Thoracic aorta endothelial cell (primary cell): ENCODE results near the gene KCNAB3. TPM values are rescaled to one million over a fixed set of nuclear protein-coding genes. Genes with fewer than 3 reads are reported as not detected.

Source experiments
- small RNA-seq: library from RNA; depleted of rRNA; stranded (forward); fragments of <200 nt; gene quantifications from one replicate; pipeline ENCODE3, GENCODE V24; 2012
- total RNA-seq: library from RNA; depleted of rRNA; stranded (reverse); fragments of >200 nt; gene quantifications from 2 replicates; pipeline ENCODE4 v1.2.3, GENCODE V29; 2012

KCNAB3 gene
- 0.72 and 1.2 TPM in 2 replicates for total RNA-seq

DNA sequence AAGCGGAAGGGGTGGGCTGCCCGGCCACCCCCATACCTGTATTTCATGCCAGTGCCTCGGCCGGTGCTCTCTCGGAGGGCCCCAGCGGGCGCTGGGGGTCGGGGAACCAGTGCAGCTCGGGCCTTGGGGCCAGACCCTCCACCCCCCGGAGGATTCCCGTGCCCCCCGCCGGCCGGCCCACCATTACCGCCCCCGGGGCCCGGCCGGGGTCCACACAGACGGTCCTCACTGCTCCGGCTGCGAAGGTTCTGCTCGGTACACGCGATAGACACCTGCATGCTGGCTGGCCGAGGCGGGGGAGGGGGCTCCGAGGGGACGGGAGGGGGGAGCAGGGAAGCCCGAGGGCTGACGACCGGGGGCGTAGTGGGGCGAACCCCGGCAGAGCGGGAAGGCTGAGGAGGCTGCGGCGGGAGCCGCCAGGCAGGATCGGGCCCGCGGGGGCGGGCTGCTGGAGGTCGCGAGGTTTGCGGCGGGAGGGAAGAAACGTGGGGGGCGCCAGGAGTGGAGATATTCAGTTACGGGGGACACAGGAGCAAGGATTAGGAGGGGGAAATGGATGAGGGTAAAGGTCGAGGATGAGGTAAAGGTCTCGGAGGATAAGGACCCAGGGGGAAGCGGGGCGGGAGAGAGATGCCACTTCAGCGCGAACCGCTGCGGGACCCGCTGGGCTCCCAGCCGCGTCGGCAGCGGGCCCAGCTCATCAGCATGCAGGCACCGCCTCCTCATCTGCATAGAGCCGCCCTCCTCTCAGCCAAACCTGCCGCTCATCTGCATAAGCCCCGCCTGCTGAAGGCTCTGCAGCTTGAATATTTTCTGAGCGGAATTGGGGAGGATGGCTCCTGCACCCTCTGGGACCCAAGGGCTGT, at the start of gene KCNAB3:
TSS of gene KCNAB3 (minus strand) at position 699 of the 866 bp plus-strand sequence. CDS start at position 278, 421 bp downstream.

DNA sequence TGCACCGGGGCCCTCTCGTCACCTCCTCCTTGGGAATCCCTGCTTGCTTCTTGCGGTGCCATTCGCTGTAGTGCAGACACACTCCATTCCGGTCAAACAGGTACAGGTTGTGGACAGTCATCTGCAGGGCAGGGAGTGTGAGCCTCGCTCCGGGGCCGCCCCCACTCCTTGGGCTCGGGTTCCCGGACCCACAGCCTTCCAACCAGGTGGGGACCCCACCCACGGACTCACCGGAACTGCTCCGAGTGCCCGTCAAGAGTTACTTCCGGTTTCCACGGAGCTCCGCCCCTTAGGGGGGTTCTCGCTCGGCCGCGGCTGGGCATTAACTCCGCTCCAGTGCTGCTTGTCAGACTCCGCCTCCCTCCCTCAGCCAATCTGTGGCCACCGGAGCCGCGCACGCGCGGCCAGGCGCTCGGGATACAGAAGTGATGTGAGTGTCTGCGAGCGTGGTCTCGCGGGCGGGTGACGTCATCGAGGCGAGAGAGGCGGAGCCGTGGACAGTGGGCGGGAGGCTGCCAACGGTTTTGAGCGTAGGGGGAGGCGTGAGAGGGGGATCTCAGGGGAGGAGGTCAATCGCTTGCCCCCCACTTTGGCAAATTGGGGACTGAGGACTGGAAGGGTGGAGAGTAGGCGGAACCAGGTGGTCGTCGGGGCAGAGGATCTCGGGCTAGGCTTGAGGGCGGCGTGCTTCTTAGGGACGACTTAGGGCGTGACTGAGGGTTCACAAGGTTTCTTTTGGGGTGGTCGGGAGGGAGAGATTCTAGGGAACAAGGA, 2.2 kb upstream of the KCNAB3 start, which contains the start of the genes CNTROB and TRAPPC1:
TSS of gene CNTROB (plus strand) at position 498 of the 774 bp plus-strand sequence. CDS start 874 bp downstream, outside the sequence.
TSS of gene TRAPPC1 (minus strand) at position 238 of the 774 bp plus-strand sequence. CDS start at position 121, 117 bp downstream.

DNA sequence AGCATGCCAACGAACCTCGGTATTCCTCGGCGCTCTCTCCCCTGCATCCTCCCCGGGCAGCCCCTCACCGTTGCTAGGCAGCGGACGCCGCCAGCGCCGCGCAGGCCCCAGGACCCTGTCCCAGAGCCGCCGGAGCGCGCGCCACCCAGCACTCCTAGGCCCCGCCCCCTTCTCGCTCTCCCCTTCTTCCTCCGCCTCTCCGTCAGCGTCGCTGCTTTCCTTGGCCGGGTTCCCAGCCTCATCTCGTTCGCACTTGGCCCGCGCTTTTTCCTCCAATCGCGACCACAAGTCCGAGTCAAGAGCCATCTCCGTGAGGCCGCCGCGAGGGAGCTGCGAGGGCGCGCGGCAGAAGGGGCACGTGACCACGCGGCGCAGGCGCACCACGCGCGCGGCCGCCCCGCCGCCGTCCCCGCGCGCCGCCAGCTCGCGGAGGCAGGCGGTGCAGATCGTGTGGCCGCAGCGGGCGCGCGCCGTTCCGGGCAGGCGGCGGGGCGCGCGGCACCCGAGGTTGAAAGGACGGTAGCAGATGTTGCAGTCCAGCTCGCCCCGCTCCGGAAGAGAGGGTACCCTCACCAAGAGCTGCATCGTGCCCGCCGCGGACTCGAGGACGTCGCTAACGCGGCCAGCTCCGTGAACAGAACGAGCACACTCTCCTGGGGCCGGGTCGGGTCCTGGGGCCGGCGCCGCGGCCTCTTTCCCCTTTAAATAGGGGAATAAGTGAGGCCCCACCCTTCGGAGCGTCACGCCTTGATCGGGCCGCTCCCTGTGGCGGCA, 13.9 kb downstream of the KCNAB3 start, which contains the start of gene RNF227:
TSS of gene RNF227 (minus strand) at position 679 of the 774 bp plus-strand sequence. CDS start at position 585, 94 bp downstream.

DNA sequence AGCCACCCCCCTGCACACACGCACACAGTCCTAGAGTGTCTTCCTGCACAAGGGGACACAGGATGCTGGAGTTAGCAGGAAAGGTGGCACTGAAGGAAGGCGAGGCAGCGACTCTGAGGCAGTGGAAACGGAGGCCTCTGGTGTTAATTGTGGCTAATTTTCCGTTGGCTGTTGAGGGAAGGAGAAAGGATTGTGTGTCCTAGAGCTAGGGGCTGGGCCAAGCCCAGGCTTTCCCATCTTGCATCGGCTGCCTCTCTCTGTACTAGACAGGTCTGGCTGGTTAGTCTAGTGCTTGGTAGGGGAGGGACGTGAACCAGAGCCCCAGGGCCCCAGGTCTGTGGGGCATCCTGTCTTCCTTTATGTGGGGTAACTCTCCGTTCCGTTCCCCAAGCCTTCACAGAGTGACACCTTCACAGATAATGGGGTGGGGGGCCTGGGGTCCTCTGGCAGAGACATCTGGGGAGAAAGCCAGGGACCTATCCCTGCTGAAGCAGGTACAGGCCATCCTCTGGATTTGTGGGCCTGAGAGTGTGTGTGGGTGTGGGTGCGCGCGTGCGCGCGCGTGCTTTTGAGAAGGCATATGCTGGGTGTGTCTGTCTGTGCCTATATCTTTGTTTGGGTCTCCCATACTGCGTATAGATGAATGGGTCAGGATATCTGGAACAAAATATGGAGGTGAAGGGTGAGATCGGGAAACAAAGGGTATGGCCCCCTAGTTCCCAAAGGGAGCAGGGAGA, 41.3 kb downstream of the KCNAB3 start, which contains the start of gene CHD3:
TSS of gene CHD3 (plus strand) at position 606 of the 737 bp plus-strand sequence. CDS start 212 bp downstream, outside the sequence.

Small RNA genes within 50 kb of the gene (small RNA-seq; reads per million reads assigned to genes)
- 5.8 reads per million, percentile 84 among the genes with 10 or more reads in this experiment for gene SCARNA21

Other genes with a start within 250 kb of the KCNAB3 start
- 84.7 and 89.0 TPM in 2 replicates for gene TP53, start 242.4 kb downstream of the KCNAB3 start, total RNA-seq
- gene WRAP53, start 241.4 kb downstream of the KCNAB3 start, total RNA-seq = 14.0 and 18.1 TPM in 2 replicates
- 0.36 and 0.53 TPM in 2 replicates for gene EFNB3, start 224.7 kb downstream of the KCNAB3 start, total RNA-seq
- gene DNAH2, start 212.1 kb downstream of the KCNAB3 start, total RNA-seq = 0.36 TPM in 1 of 2 replicates, not detected in the other
- 5.3 and 8.9 TPM in 2 replicates for gene KDM6B, start 95.6 kb downstream of the KCNAB3 start, total RNA-seq
- 6.5 and 32.5 TPM in 2 replicates for gene TMEM88, start 74.8 kb downstream of the KCNAB3 start, total RNA-seq
- gene NAA38, start 72.3 kb downstream of the KCNAB3 start, total RNA-seq = 53.8 and 65.8 TPM in 2 replicates
- 10.1 and 13.9 TPM in 2 replicates for gene CYB5D1, start 71.9 kb downstream of the KCNAB3 start, total RNA-seq
- gene CHD3, start 41.1 kb downstream of the KCNAB3 start, total RNA-seq = 87.8 and 102 TPM in 2 replicates
- gene RNF227, start 13.6 kb downstream of the KCNAB3 start, total RNA-seq = 0.80 and 2.2 TPM in 2 replicates
- gene TRAPPC1, start 2.1 kb upstream of the KCNAB3 start, total RNA-seq = 45.9 and 46.4 TPM in 2 replicates
- gene CNTROB, start 2.4 kb upstream of the KCNAB3 start, total RNA-seq = 21.4 and 28.9 TPM in 2 replicates
- not detected in 2 replicates for gene GUCY2D, start 72.8 kb upstream of the KCNAB3 start, total RNA-seq
- gene ALOX15B, start 109.2 kb upstream of the KCNAB3 start, total RNA-seq = not detected in 2 replicates
- gene ALOX12B, start 157.9 kb upstream of the KCNAB3 start, total RNA-seq = not detected in 2 replicates
- gene ALOXE3, start 188.7 kb upstream of the KCNAB3 start, total RNA-seq = not detected in 2 replicates
- gene HES7, start 194.2 kb upstream of the KCNAB3 start, total RNA-seq = 0.53 and 1.0 TPM in 2 replicates
- 10.5 and 11.0 TPM in 2 replicates for gene PER1, start 222.5 kb upstream of the KCNAB3 start, total RNA-seq
- 5.1 and 6.6 TPM in 2 replicates for gene VAMP2, start 233.1 kb upstream of the KCNAB3 start, total RNA-seq
- gene TMEM107, start 246.5 kb upstream of the KCNAB3 start, total RNA-seq = 23.1 and 26.4 TPM in 2 replicates